Thoracic aorta (tissue), 2 donors: ENCODE measurements around the gene FAM229B. TPM values are rescaled to one million over a fixed set of nuclear protein-coding genes. Genes with fewer than 3 reads are reported as not detected.

Experiments used
- ATAC-seq: fragments of 150-250 bp; one replicate; pipeline ENCODE4 v1.8.0; 2017; ENCODE audit warnings: low read depth; ENCODE audit not compliant: insufficient number of reproducible peaks, low FRiP score
- DNase-seq: peaks from one replicate; pipeline ENCODE4 v3.0.0-alpha.2; 2020; ENCODE audit warnings: low spot score
- H3K27ac ChIP-seq, 2 donors: fragments of 200-600 bp; sonication (generic); 1 replicate in 1 of 2; 2 replicates in 1 of 2; pipeline ENCODE4 v1.5.1; 2016; ENCODE audit warnings: mild to moderate bottlenecking in 2 of 2, moderate library complexity in 2 of 2
- H3K27me3 ChIP-seq: fragments of 200-600 bp; sonication (generic); replicated peaks from 2 replicates; pipeline ENCODE4 v1.6.0; 2016; ENCODE audit warnings: mild to moderate bottlenecking; ENCODE audit not compliant: insufficient read depth
- H3K36me3 ChIP-seq: fragments of 200-600 bp; sonication (generic); one replicate; pipeline ENCODE4 v1.5.1; 2016
- H3K4me1 ChIP-seq, 2 donors: fragments of 200-600 bp; sonication (generic); 1 replicate in 1 of 2; 2 replicates in 1 of 2; pipeline versions ENCODE4 v1.5.1 to v1.6.0; 2016; ENCODE audit warnings: low read depth in 2 of 2, mild to moderate bottlenecking in 1 of 2; ENCODE audit not compliant: control insufficient read depth in 1 of 2
- H3K4me3 ChIP-seq: fragments of 200-600 bp; sonication (generic); 2 replicates; pipeline ENCODE4 v1.5.1; 2016; ENCODE audit warnings: mild to moderate bottlenecking
- H3K9me3 ChIP-seq: fragments of 200-600 bp; sonication (generic); 2 replicates; pipeline ENCODE4 v1.5.1; 2016
- CTCF ChIP-seq: fragments of 200-600 bp; sonication (generic); IDR thresholded peaks from one replicate; pipeline ENCODE4 v1.5.1; 2019; ENCODE audit warnings: antibody characterized with exemption
- total RNA-seq, 2 donors: library from RNA; depleted of rRNA; stranded (reverse); fragments of >200 nt; gene quantifications; one replicate each; pipeline versions ENCODE4 v1.1.0 to v1.2.3, GENCODE V29; 2016

The FAM229B gene
- total RNA-seq, 2 donors from 2014 or later: 11.3 to 23.7 TPM

- no peak for ATAC-seq
- TF ChIP-seq CTCF: no peak
- Histone ChIP-seq H3K9me3 (no peaks in the 10 kb centered on the region), H3K4me1 (no peaks in the 10 kb centered on the region), H3K27me3 (no peaks in the 10 kb centered on the region), H3K27ac (no peak overlapping the region), H3K4me3 (no peak overlapping the region), H3K36me3 (peaks cover 7% of the 10 kb centered on the region)
- DNase-seq: no peak
These were observed 20.8 kb upstream of the FAM229B start for GRCh38 chr6:112066606-112067005.

GRCh38 chr6:112081569-112081968 is 5.8 kb upstream of the FAM229B start:
- no peak for TF ChIP-seq CTCF
- Histone ChIP-seq H3K36me3 (peaks cover 2% of the 10 kb centered on the region), H3K9me3 (no peaks in the 10 kb centered on the region), H3K4me3 (no peak overlapping the region), H3K27me3 (no peaks in the 10 kb centered on the region), H3K4me1 (peaks cover 5 to 12% of the 10 kb centered on the region in 2 donors), H3K27ac (no peak overlapping the region)
- DNase-seq (no peak), ATAC-seq (no peak)

- DNase-seq (no peak), ATAC-seq (no peak)
- Histone ChIP-seq H3K27me3 (no peaks in the 10 kb centered on the region), H3K4me1 (peaks cover 5 to 12% of the 10 kb centered on the region in 2 donors), H3K4me3 (no peak overlapping the region), H3K36me3 (peaks cover 2% of the 10 kb centered on the region), H3K9me3 (no peaks in the 10 kb centered on the region), H3K27ac (no peak overlapping the region)
- TF ChIP-seq CTCF: no peak
These were observed 1.9 kb upstream of the FAM229B start for GRCh38 chr6:112085286-112086065.

- Histone ChIP-seq H3K4me1 (peaks cover 5 to 12% of the 10 kb centered on the region in 2 donors), H3K27ac (peak overlapping the region; percentile 61 to 69), H3K4me3 (peak overlapping the region; percentile 79), H3K27me3 (no peaks in the 10 kb centered on the region), H3K36me3 (no peaks in the 10 kb centered on the region), H3K9me3 (no peaks in the 10 kb centered on the region)
- no peak for TF ChIP-seq CTCF
- ATAC-seq (no peak), DNase-seq (no peak)
These were observed 651 bp upstream of the FAM229B start for GRCh38 chr6:112086744-112087135.

GRCh38 chr6:112087916-112088315 is 525 bp downstream of the FAM229B start:
- H3K4me1 ChIP-seq: peaks cover 5 to 12% of the 10 kb centered on the region in 2 donors
- DNase-seq: no peak
- no peaks in the 10 kb centered on the region for H3K36me3 ChIP-seq
- ATAC-seq: no peak
- no peak for TF ChIP-seq CTCF
- peak overlapping the region; percentile 79 for H3K4me3 ChIP-seq
- H3K9me3 ChIP-seq: no peaks in the 10 kb centered on the region
- no peaks in the 10 kb centered on the region for H3K27me3 ChIP-seq
- H3K27ac ChIP-seq: peak overlapping the region; percentile 61 to 69
